NOMO-1 treated with DMSO at 0.1 percent for 48 hours (cell line): ENCODE results near the gene ZFP91.
"Not testable (repeated sequence)": the region's sequence is repeated elsewhere in the genome, so short reads cannot be mapped to it uniquely, and the experiment has no call there.

Source experiments
- DNase-seq: peaks from one replicate; lab custom pipeline; 2025; ENCODE audit not compliant: unreplicated experiment; lab: John Stamatoyannopoulos, UW

The ZFP91 gene, protein sequence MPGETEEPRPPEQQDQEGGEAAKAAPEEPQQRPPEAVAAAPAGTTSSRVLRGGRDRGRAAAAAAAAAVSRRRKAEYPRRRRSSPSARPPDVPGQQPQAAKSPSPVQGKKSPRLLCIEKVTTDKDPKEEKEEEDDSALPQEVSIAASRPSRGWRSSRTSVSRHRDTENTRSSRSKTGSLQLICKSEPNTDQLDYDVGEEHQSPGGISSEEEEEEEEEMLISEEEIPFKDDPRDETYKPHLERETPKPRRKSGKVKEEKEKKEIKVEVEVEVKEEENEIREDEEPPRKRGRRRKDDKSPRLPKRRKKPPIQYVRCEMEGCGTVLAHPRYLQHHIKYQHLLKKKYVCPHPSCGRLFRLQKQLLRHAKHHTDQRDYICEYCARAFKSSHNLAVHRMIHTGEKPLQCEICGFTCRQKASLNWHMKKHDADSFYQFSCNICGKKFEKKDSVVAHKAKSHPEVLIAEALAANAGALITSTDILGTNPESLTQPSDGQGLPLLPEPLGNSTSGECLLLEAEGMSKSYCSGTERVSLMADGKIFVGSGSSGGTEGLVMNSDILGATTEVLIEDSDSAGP

GRCh38 chr11:58578635-58579191, at the start of gene ZFP91:
TSS of gene ZFP91 (plus strand) at chr11:58579063. CDS start at chr11:58579282, 219 bp downstream.
- peak; percentile 98 for DNase-seq

DNA sequence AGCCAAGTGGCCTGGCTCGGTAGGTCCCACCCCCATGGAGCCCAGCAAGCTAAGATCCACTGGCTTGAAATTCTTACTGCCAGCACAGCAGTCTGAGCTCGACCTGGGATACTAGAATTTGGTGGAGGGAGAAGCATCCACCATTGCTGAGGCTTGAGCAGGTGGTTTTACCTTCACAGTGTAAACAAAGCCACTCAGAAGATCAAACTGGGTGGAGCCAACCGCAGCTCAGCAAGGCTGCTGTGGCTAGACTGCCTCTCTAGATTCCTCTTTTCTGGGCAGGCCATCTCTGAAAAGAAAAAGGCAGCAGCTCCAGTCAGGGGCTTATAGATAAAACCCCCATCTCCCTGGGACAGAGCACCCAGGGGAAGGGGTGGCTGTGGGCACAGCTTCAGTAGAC, 48.6 kb upstream of the ZFP91 start:
- DNase-seq = no peak

- no peak for DNase-seq
Observed at GRCh38 chr11:58531865-58532341, 47.0 kb upstream of the ZFP91 start.

DNA sequence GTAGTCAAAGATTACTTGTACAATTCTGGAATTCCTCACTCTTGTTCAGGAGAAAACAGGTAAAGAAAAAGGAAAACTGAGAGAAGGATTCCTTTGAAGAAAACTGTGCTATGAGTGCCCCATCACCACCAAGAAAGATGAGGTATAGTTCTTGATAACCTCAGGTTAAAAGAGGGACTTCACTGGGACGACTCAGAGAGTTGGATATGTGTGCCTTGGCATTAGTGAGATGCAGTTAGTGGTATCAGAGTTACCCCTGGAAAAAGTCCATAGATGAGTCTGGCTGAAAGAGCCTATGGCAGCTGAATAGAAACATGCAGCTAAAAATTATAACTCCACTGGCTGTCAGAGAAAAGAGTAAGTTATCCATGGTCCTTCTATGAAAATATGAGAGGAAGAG, 32.0 kb upstream of the ZFP91 start:
- no peak for DNase-seq

DNA sequence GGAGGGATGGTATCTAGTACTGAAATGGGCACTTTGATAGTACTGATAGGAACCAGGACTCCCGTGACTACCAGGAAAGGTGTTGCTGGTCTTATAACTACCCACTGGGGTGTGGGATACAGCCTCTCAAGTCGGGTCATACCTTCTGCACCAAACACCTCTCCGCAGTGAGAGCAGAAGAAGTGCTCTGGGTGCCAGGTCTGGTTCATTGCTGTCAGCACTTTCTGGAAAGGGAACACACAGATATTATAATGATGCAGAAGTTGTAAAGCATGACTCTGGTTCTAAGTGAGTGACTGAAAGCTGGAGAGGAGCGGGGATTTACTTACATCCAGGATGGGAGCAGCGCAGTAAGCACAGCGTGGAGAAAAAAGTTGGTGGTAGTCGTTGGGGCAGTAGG, 29.2 kb upstream of the ZFP91 start:
- DNase-seq = no peak

GRCh38 chr11:58560842-58561241, 18.0 kb upstream of the ZFP91 start:
- DNase-seq = no peak

GRCh38 chr11:58561394-58562098, 17.3 kb upstream of the ZFP91 start:
- DNase-seq = no peak

GRCh38 chr11:58562375-58562800, 16.5 kb upstream of the ZFP91 start:
- no peak for DNase-seq

GRCh38 chr11:58564231-58564630, 14.6 kb upstream of the ZFP91 start:
- peak; percentile 65 for DNase-seq

DNA sequence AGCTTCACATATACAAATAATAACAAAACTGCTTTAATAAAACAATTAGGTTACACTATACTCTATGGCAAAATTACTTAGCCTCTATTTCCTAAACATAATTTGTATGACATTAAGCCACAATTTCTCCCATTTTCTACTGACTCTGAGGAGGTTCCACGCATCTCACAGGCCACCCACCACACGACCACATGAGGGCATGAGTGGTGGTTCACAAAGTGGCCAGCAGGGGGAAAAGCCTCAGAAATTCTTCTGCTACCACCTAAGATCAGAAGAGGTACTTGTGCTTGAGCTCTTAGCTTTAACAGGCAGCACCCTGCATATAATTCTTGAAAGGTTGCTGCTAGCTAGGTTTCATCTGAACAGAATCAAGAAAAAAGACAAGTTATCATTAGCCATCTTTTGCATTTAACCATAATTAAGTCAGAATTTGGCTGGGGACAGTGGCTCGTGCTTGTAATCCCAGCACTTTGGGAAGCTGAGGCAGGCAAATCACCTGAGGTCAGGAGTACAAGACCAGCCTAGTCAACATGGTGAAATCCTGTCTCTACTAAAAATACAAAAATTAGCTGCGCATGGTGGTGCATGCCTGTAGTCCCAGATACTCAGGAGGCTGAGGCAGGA, 10.9 kb upstream of the ZFP91 start:
- DNase-seq = peak; percentile 57

- not testable (repeated sequence) for DNase-seq
Observed at GRCh38 chr11:58572906-58573305, 6.0 kb upstream of the ZFP91 start.

DNA sequence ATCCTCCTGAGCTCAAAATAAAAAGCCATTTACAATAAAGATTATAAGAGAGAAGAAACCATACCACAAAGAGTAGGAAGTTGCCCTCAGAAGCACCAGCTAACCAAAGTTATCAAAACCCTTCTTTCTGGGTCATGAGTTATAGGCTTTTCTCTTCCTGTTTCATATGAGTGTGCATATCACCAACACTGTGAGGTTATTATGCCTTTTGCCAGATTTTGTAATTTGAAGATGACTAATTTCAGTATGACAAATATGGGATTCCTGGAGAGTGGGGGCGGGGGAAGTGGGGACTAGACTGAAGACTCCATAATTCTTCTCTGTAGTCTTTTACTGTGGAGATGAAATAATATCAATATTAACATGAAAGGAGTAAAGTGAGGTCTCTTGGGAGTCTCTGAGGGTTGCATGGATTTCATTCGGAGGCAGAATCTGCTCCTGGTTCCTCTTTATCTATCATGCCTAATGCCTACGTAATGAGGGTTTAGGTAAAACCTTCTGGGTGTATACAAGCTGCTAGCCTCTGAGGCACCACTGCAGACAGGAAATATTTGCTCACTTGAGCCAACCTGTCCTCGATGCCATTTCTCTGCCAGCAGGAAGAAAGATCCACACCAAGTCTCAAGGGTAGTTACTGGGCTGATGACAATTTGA, 5.3 kb upstream of the ZFP91 start:
- peak; percentile 86 for DNase-seq

GRCh38 chr11:58574881-58575280, 4.0 kb upstream of the ZFP91 start:
- DNase-seq = no peak

GRCh38 chr11:58575377-58576020, 3.4 kb upstream of the ZFP91 start, which contains the start of gene LPXN:
TSS of gene LPXN (minus strand) at chr11:58575856. CDS start at chr11:58575772, 84 bp downstream.
- DNase-seq = peak; percentile 91

GRCh38 chr11:58576887-58577471, 1.9 kb upstream of the ZFP91 start:
- peak; percentile 46 for DNase-seq

- DNase-seq = peak; percentile 86
Observed at GRCh38 chr11:58577555-58578135, 1.2 kb upstream of the ZFP91 start.

DNA sequence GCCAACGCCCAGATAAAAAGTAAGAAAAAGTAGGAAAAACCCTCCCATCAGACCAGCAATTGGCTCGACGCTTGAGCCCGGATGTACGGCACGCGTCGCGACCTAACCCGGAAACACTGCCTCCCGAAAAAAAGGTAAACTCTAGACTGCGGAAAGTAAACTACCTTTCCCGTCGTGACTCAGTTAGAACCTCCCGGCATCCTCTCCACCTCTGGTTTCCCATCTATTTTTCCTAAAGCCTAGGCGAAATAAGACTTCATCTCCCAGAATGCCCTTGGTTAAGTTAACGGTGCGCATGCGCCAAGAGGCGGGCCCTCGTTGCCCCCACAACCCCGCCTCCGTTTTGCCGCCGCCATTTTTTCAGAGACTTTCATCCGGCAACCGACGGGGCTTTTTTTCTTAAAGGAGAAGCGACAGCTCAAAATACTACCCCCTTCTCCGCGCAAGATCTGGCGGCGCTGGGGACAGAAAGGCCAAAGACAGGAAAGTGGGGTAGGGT, 678 bp upstream of the ZFP91 start:
- DNase-seq = peak; percentile 99

DNA sequence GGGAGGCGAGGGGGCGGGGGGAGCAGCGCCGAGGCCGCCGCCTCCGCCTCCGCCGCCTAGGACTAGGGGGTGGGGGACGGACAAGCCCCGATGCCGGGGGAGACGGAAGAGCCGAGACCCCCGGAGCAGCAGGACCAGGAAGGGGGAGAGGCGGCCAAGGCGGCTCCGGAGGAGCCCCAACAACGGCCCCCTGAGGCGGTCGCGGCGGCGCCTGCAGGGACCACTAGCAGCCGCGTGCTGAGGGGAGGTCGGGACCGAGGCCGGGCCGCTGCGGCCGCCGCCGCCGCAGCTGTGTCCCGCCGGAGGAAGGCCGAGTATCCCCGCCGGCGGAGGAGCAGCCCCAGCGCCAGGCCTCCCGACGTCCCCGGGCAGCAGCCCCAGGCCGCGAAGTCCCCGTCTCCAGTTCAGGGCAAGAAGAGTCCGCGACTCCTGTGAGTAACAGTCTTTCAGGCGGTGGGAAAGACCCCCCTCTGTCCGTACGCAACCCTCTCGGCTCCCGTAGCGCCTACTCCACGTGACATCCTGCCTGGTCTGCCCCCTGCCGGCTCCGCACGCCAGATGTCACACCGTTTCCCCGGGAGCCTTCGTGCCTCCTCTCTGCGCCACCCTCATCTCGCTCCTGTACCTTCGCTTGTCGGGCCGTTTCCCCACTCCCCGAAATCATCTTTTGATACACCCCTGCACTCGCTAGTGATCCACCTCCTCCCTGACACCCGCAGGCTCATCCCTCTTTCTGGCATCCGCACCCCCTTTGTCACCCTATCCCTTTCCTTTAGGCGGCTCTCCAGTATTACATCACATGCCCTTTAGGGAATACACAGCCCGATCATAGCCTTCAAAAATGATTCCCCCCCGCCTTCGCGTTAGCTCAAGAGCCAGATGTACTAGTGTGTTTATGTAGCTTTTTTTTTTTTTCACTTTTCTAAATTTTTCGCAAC, 598 bp downstream of the ZFP91 start:
- DNase-seq = peak; percentile 88
